PC-3 (cell line): ENCODE measurements around the gene CA11.

ENCODE experiments used
- EZH2 ChIP-seq: fragments of 300-600 bp; sonication (generic); IDR thresholded peaks from one replicate; pipeline ENCODE4 v1.6.1; 2017; ENCODE audit warnings: antibody characterized with exemption, mild to moderate bottlenecking, low read length; ENCODE audit not compliant: unreplicated experiment
- TF ChIP-seq, protein P1 (sequence below): fragments of 300-600 bp; sonication (generic); conservative IDR thresholded peaks from 2 replicates; pipeline ENCODE4 v1.5.1; 2017; ENCODE audit warnings: antibody characterized with exemption, low read depth, mild to moderate bottlenecking, low read length

DNA sequence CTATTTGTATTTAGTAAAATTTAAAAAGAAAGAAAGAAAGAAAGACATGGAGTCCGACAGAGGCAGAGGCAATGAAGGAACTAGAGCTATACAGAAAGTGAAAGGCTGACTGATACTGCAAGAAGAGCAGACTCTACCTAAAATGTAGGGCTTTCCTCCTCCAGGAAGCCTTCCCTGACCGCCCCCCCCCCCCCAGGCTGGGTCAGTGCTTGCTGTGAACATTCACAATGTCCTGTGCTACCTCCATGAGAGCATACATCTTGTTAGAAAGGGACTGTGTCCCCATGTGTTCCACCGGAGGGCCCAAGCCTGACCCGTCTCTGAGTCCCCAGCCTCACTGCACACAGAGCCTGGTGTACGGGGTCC is 5.7 kb upstream of the CA11 start:
- no peak for TF ChIP-seq EZH2
- TF ChIP-seq, protein P1, sequence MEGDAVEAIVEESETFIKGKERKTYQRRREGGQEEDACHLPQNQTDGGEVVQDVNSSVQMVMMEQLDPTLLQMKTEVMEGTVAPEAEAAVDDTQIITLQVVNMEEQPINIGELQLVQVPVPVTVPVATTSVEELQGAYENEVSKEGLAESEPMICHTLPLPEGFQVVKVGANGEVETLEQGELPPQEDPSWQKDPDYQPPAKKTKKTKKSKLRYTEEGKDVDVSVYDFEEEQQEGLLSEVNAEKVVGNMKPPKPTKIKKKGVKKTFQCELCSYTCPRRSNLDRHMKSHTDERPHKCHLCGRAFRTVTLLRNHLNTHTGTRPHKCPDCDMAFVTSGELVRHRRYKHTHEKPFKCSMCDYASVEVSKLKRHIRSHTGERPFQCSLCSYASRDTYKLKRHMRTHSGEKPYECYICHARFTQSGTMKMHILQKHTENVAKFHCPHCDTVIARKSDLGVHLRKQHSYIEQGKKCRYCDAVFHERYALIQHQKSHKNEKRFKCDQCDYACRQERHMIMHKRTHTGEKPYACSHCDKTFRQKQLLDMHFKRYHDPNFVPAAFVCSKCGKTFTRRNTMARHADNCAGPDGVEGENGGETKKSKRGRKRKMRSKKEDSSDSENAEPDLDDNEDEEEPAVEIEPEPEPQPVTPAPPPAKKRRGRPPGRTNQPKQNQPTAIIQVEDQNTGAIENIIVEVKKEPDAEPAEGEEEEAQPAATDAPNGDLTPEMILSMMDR: no peak
